Measurements from ENCODE around the gene RIN3.
A peak's percentile ranks its signal among the peaks of the same experiment; 100 is the strongest.

The RIN3 gene

DNA sequence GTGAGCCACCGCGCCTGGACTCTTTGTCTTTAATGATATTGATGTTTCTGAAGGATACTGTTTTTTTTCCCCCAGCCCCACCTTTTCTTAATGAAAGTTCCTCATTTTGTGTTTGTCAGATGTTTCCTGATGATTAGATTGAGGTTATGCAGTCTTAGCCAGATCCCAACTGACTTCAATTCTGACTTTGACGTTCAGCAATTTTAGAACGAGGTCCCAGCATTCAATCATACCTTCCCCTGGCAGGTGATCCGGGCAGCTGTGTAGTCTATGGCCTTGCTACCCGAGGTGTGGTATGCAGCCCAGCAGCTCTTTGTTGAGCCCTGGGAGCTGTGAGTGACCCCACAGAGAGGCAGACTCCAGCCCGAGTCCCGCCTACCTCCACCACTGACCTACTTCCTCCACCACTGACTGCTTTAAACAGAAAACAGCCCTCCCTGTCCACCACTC is 152.1 kb downstream of the RIN3 start:
- no peak overlapping the region for H3K4me3 ChIP-seq (ENCODE audit: low read depth, low read length)
- POLR2A ChIA-PET: no interaction called here
- CTCF ChIA-PET: interaction anchor here (0.8 to 3.4 kb wide), 4 partner anchors 14 to 21 kb away, joined by 3 to 11 read pairs (median 4); no protein-coding TSS in a partner anchor
- TF ChIP-seq, protein P1, sequence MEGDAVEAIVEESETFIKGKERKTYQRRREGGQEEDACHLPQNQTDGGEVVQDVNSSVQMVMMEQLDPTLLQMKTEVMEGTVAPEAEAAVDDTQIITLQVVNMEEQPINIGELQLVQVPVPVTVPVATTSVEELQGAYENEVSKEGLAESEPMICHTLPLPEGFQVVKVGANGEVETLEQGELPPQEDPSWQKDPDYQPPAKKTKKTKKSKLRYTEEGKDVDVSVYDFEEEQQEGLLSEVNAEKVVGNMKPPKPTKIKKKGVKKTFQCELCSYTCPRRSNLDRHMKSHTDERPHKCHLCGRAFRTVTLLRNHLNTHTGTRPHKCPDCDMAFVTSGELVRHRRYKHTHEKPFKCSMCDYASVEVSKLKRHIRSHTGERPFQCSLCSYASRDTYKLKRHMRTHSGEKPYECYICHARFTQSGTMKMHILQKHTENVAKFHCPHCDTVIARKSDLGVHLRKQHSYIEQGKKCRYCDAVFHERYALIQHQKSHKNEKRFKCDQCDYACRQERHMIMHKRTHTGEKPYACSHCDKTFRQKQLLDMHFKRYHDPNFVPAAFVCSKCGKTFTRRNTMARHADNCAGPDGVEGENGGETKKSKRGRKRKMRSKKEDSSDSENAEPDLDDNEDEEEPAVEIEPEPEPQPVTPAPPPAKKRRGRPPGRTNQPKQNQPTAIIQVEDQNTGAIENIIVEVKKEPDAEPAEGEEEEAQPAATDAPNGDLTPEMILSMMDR (IDR thresholded peaks at IDR 0.05; ENCODE audit: insufficient read depth, low read length, missing control alignments): no peak
- DNase-seq (ENCODE audit: low read depth, low spot score): no peak

DNA sequence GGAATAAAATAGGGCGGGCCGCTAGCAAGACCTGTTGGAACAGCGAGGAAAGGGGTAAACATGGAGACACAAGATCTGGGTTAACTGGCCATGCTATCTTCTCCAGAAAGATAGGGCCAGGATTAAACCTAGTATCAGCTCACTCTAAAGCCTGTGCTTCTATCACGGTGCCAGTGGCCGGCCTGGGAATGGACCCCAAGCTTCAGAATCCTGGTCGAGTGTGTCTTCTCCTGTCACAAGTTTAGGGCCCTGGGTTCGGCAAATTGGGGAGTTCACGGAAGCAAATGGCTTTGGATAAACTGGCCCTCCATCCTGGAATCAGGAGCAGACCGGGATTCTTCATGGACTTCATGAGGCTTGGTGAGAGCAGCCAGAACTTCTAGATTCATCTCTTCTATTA is 152.7 kb downstream of the RIN3 start:
- CTCF ChIA-PET: interaction anchor here (0.8 to 3.4 kb wide), 4 partner anchors 13 to 20 kb away, joined by 3 to 11 read pairs (median 3); no protein-coding TSS in a partner anchor
- no peak for DNase-seq (ENCODE audit: low read depth, low spot score)
- POLR2A ChIA-PET: no interaction called here
- H3K4me3 ChIP-seq (ENCODE audit: low read depth, low read length): no peak overlapping the region
- TF ChIP-seq, protein P1 (IDR thresholded peaks at IDR 0.05; ENCODE audit: insufficient read depth, low read length, missing control alignments): no peak

DNA sequence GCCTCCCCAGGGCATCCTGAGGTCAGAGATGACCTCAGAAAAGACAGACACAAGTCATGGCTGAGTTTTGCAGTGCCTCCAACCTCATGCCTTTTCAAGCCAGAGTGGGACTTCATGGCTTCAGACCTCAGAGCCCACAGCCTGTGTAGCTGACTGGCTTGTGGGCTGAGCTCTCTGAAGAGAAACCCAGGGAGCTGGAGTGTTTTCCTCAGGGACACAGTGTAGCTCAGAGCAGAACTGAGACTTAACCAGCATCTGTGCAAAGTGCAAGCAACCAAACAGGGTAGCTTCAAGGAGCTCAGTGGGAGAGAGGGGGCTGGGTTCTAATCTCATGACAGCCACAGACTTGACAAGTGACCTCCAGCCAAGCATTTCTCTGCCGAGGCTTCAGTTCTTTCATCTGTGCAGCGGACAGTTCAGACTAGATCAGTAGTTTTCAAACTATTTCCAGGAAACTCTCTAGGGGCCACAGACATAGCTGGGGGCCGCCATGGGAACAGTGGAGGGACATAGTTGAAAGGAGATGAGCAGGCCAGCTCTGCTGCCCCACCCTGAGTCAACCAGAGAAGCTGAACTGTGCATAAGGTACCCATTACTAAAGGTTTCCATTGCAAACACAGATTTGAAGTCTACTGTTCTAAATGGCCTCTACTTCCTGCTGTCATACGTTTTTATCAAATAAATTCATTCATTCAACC is 154.8 kb downstream of the RIN3 start:
- CTCF ChIA-PET: interaction anchor here (0.6 to 3.7 kb wide), 11 partner anchors 12 to 533 kb away, joined by 3 to 22 read pairs (median 4); no protein-coding TSS in a partner anchor

DNA sequence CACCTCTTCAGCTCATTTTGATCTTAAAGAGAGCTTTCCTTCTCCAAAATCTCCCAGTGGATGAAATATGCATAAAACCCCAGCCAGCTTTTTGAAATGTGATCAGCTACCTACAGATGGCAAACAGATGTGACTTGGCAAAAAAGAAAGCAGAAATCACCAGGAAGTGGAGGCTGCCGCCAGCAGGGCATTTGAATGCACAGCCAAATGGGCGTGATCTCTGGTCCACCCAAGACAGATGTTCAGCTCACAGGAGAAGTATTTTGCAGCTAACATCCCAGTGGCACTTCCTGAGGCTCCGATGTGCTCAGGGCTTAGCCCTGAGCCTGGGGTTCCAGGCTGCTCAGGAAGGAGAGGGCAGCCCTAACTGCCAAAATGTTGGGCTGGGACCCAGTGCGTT is 156.6 kb downstream of the RIN3 start:
- CTCF ChIA-PET: interaction anchor here (0.8 to 3.7 kb wide), 7 partner anchors 10 to 535 kb away, joined by 3 to 22 read pairs (median 6); no protein-coding TSS in a partner anchor
- TF ChIP-seq, protein P1 (IDR thresholded peaks at IDR 0.05; ENCODE audit: insufficient read depth, low read length, missing control alignments): peak; percentile 23
- no peak for DNase-seq (ENCODE audit: low read depth, low spot score)
- POLR2A ChIA-PET: no interaction called here
- H3K4me3 ChIP-seq (ENCODE audit: low read depth, low read length): no peak overlapping the region

More for the DNA sequence above, 154.8 kb downstream of the RIN3 start:
- TF ChIP-seq, protein P1 (IDR thresholded peaks at IDR 0.05; ENCODE audit: insufficient read depth, low read length, missing control alignments): no peak
- POLR2A ChIA-PET: no interaction called here
- H3K4me3 ChIP-seq (ENCODE audit: low read depth, low read length): no peak overlapping the region
- DNase-seq (ENCODE audit: low read depth, low spot score): no peak

DNA sequence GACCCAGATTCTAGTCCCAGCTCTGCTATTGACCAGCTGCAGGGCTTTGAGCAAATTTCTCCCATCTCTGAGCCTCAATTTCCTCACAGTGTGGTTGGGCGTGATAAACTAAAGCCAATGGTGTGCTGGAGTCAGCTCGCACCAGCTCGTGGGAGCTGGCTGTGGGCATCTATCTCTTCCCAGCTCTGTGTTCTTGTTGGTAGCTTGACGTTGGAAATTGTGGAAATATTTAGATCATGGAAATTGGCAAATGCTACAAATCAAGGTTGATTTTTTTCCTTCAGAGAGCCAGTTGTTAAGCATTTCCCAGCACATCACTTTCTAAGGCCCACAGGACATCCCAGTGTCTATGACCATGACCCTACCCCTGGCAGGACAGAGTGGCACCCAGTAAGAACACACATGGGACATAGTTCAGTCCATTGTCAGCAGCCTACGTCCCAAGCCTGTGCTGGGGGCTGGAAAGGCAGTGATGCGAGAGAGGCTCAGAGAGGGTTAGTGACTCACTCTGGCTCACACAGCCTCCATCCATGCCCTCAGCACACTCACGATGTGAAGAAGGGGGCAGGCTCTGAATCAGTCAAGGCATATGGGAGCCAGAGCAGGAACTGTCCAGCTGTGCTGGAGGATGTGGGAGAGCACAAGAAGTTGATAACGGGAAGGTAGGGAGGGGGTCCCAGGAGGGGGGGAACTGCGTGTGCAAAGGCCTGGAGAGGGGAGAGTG is 157.2 kb downstream of the RIN3 start:
- no peak overlapping the region for H3K4me3 ChIP-seq (ENCODE audit: low read depth, low read length)
- POLR2A ChIA-PET: no interaction called here
- TF ChIP-seq, protein P1 (IDR thresholded peaks at IDR 0.05; ENCODE audit: insufficient read depth, low read length, missing control alignments): no peak
- CTCF ChIA-PET: interaction anchor here (0.8 to 3.7 kb wide), 7 partner anchors 10 to 536 kb away, joined by 3 to 22 read pairs (median 6); no protein-coding TSS in a partner anchor
- DNase-seq (ENCODE audit: low read depth, low spot score): no peak
